SK-N-SH (cell line): ENCODE measurements around the gene GANC.

Experiments used
- FOXM1 ChIP-seq: IDR thresholded peaks from 2 replicates; pipeline ENCODE4 v1.4.0; 2012; ENCODE audit warnings: low read depth, mild to moderate bottlenecking
- USF2 ChIP-seq: fragments of 150-350 bp; IDR thresholded peaks from 2 replicates; pipeline ENCODE4 v1.6.1; 2017; ENCODE audit warnings: antibody characterized with exemption, low read length, low read depth, borderline replicate concordance
- TF ChIP-seq, protein P1 (sequence below): fragments of 200-600 bp; sonication (generic); IDR thresholded peaks from 2 replicates; pipeline ENCODE4 v1.6.1; 2017; ENCODE audit warnings: antibody characterized with exemption, mild to moderate bottlenecking, moderate library complexity

DNA sequence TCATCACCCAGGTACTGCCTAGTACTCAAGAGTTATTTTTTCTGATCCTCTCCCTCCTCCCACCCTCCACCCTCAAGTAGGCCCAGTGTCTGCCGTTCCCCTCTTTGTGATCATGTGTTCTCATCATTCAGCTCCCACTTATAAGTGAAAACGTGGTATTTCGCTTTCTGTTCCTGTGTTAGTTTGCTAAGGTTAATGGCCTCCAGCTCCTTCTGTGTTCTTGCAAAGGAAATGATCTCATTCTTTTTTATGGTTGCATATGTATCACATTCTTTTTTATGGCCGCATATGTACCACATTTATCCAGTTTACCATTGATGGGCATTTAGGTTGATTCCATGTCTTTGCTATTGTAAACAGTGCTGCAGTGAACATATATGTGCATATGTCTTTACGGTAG, 8.2 kb upstream of the GANC start:
- TF ChIP-seq USF2 (no peak), FOXM1 (no peak)
- TF ChIP-seq, protein P1, sequence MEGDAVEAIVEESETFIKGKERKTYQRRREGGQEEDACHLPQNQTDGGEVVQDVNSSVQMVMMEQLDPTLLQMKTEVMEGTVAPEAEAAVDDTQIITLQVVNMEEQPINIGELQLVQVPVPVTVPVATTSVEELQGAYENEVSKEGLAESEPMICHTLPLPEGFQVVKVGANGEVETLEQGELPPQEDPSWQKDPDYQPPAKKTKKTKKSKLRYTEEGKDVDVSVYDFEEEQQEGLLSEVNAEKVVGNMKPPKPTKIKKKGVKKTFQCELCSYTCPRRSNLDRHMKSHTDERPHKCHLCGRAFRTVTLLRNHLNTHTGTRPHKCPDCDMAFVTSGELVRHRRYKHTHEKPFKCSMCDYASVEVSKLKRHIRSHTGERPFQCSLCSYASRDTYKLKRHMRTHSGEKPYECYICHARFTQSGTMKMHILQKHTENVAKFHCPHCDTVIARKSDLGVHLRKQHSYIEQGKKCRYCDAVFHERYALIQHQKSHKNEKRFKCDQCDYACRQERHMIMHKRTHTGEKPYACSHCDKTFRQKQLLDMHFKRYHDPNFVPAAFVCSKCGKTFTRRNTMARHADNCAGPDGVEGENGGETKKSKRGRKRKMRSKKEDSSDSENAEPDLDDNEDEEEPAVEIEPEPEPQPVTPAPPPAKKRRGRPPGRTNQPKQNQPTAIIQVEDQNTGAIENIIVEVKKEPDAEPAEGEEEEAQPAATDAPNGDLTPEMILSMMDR = no peak
